ENCODE results near the gene TLR2. TPM values are rescaled to one million over a fixed set of nuclear protein-coding genes. Genes with fewer than 3 reads are reported as not detected.

Gene TLR2
- total RNA-seq, 1 experiment from 2014 or later: 0.28 TPM

DNA sequence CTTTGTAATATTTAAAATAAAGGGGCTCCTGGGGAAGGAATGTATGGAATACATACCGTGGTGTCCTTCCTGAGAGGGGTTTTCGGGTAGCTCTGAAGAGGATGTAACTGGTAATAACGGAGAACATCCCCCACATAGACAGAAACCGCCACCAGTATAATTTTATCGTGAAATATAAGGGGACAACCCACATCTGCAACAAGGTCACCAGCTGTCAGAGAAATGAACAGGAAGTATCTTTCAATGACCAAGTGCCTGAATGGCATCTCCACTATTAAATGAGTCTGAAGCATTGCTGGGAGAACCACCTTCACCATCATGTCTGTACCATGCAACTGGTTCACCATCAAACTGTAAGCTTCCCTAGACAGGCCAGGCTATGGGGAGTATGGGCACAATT, 44.1 kb downstream of the TLR2 start:
- Histone ChIP-seq H3K4me3 (ENCODE audit: low read depth in 2 of 2, low read length in 2 of 2) (no peak overlapping the region), H3K27me3 (ENCODE audit: control insufficient read depth, insufficient read depth, low read length) (no peaks in the 10 kb centered on the region; the same call in 1 of the 2 replicates), H3K36me3 (ENCODE audit: control insufficient read depth, insufficient read depth, low read length) (no peaks in the 10 kb centered on the region), H3K27ac (ENCODE audit: low read length) (no peak overlapping the region), H3K4me1 (ENCODE audit: control insufficient read depth, insufficient read depth, low read length) (no peaks in the 10 kb centered on the region), H3K9me3 (ENCODE audit: control insufficient read depth, insufficient read depth, low read depth, low read length) (no peaks in the 10 kb centered on the region)
- ATAC-seq (no peak), DNase-seq (ENCODE audit: low read depth, low spot score) (no peak)
- CTCF ChIA-PET: no interaction called here
- no peak for TF ChIP-seq TCF7L2 (IDR thresholded peaks at IDR 0.05; ENCODE audit: low read depth, low read length)
- TF ChIP-seq SIN3A (IDR thresholded peaks at IDR 0.05; ENCODE audit: borderline replicate concordance, insufficient read depth, low read depth, low read length): no peak
- no peak for TF ChIP-seq POLR2AphosphoS5 (IDR thresholded peaks at IDR 0.05; ENCODE audit: low read depth, low read length)
- TF ChIP-seq, protein P1, sequence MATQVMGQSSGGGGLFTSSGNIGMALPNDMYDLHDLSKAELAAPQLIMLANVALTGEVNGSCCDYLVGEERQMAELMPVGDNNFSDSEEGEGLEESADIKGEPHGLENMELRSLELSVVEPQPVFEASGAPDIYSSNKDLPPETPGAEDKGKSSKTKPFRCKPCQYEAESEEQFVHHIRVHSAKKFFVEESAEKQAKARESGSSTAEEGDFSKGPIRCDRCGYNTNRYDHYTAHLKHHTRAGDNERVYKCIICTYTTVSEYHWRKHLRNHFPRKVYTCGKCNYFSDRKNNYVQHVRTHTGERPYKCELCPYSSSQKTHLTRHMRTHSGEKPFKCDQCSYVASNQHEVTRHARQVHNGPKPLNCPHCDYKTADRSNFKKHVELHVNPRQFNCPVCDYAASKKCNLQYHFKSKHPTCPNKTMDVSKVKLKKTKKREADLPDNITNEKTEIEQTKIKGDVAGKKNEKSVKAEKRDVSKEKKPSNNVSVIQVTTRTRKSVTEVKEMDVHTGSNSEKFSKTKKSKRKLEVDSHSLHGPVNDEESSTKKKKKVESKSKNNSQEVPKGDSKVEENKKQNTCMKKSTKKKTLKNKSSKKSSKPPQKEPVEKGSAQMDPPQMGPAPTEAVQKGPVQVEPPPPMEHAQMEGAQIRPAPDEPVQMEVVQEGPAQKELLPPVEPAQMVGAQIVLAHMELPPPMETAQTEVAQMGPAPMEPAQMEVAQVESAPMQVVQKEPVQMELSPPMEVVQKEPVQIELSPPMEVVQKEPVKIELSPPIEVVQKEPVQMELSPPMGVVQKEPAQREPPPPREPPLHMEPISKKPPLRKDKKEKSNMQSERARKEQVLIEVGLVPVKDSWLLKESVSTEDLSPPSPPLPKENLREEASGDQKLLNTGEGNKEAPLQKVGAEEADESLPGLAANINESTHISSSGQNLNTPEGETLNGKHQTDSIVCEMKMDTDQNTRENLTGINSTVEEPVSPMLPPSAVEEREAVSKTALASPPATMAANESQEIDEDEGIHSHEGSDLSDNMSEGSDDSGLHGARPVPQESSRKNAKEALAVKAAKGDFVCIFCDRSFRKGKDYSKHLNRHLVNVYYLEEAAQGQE (IDR thresholded peaks at IDR 0.05; ENCODE audit: insufficient read depth in 1 of 2, low read depth in 2 of 2, low read length in 1 of 2): no peak
- TF ChIP-seq, protein P2, sequence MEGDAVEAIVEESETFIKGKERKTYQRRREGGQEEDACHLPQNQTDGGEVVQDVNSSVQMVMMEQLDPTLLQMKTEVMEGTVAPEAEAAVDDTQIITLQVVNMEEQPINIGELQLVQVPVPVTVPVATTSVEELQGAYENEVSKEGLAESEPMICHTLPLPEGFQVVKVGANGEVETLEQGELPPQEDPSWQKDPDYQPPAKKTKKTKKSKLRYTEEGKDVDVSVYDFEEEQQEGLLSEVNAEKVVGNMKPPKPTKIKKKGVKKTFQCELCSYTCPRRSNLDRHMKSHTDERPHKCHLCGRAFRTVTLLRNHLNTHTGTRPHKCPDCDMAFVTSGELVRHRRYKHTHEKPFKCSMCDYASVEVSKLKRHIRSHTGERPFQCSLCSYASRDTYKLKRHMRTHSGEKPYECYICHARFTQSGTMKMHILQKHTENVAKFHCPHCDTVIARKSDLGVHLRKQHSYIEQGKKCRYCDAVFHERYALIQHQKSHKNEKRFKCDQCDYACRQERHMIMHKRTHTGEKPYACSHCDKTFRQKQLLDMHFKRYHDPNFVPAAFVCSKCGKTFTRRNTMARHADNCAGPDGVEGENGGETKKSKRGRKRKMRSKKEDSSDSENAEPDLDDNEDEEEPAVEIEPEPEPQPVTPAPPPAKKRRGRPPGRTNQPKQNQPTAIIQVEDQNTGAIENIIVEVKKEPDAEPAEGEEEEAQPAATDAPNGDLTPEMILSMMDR (IDR thresholded peaks at IDR 0.05): no peak
- in situ Hi-C loops (cut with HindIII; ENCODE audit: low pct_unique_long_range_greater_than_20kb, low sequenced_read_pairs) (no loop called here), intact Hi-C loops (cut with micrococcal nuclease; ENCODE audit: unreplicated experiment) (no loop called here)
- POLR2A ChIA-PET: no interaction called here
- BruUV-seq (replicated peaks): no TSS peak

DNA sequence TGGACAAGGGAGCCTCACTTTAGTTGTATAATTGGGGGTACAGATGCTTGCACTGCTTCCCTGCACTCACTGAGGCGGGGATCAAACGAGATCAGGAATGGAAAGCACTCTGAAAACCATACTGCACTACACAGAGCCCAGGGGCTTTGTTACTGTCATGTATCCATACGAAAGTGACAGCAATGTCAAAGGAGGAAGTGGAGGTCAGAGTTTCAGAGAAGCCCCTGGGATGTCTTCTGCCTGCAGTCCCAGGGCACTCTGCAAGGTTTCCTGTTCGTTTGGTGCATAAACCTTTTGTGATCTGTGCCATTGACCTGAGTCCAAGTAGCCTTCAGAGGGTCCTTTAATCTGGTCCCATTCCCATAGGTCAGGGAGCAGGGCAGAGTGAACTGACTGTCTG, 44.6 kb downstream of the TLR2 start:
- H3K27me3 ChIP-seq (ENCODE audit: control insufficient read depth, insufficient read depth, low read length): no peaks in the 10 kb centered on the region; the same call in 1 of the 2 replicates

More for the DNA sequence above, 44.6 kb downstream of the TLR2 start:
- ATAC-seq (no peak), DNase-seq (ENCODE audit: low read depth, low spot score) (no peak)
- no peaks in the 10 kb centered on the region for H3K4me1 ChIP-seq (ENCODE audit: control insufficient read depth, insufficient read depth, low read length)
- in situ Hi-C loops (cut with HindIII; ENCODE audit: low pct_unique_long_range_greater_than_20kb, low sequenced_read_pairs) (no loop called here), intact Hi-C loops (cut with micrococcal nuclease; ENCODE audit: unreplicated experiment) (no loop called here)
- H3K36me3 ChIP-seq (ENCODE audit: control insufficient read depth, insufficient read depth, low read length): no peaks in the 10 kb centered on the region
- TF ChIP-seq SIN3A (IDR thresholded peaks at IDR 0.05; ENCODE audit: borderline replicate concordance, insufficient read depth, low read depth, low read length) (no peak), TCF7L2 (IDR thresholded peaks at IDR 0.05; ENCODE audit: low read depth, low read length) (no peak), POLR2AphosphoS5 (IDR thresholded peaks at IDR 0.05; ENCODE audit: low read depth, low read length) (no peak)
- TF ChIP-seq, protein P2 (IDR thresholded peaks at IDR 0.05): no peak
- TF ChIP-seq, protein P1 (IDR thresholded peaks at IDR 0.05; ENCODE audit: insufficient read depth in 1 of 2, low read depth in 2 of 2, low read length in 1 of 2): no peak
- no peak overlapping the region for H3K27ac ChIP-seq (ENCODE audit: low read length)
- no peaks in the 10 kb centered on the region for H3K9me3 ChIP-seq (ENCODE audit: control insufficient read depth, insufficient read depth, low read depth, low read length)
- POLR2A ChIA-PET: no interaction called here
- no TSS peak for BruUV-seq (replicated peaks)
- no peak overlapping the region for H3K4me3 ChIP-seq (ENCODE audit: low read depth in 2 of 2, low read length in 2 of 2)
- CTCF ChIA-PET: no interaction called here
